ENCODE measurements around the gene RPL13A.

DNA sequence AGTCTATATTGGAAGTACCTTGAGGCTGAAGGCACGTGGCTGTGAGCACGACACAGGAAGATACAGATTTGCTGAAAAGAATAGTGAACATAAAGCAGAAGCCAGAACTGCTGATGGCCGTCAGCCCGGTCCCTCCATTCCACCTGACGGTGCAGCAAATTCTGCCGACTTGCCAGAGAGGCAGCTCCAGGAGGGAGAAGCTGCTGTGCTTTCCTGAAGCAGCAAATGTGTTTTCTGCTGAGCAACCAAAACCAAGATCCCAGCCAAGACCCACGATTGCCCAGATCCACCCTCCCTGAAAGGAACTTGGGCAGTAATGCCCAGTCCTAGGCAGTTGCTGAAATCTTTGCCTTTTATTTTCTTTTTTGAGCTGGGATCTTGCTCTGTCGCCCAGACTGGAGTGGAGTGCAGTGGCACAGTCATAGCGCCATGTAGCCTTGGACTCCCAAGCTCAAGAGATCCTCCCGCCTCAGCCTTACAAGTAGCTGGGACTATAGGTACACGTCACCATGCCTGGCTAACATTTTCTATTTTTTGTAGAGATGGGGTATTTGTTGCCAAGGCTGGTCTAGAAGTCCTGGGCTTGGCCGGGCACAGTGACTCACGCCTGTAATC, 33.4 kb downstream of the RPL13A start:
- TF ChIP-seq POLR2AphosphoS5 (IDR thresholded peaks at IDR 0.05; ENCODE audit: low read depth, low read length) (no peak), REST (IDR thresholded peaks at IDR 0.05; ENCODE audit: insufficient read depth in 1 of 2, low read depth in 2 of 2, low read length in 2 of 2) (no peak)
